ENCODE measurements around the gene KLK8. TPM values are rescaled to one million over a fixed set of nuclear protein-coding genes. Genes with fewer than 3 reads are reported as not detected.

Gene KLK8
- polyA plus RNA-seq, 3 donors = not detected

DNA sequence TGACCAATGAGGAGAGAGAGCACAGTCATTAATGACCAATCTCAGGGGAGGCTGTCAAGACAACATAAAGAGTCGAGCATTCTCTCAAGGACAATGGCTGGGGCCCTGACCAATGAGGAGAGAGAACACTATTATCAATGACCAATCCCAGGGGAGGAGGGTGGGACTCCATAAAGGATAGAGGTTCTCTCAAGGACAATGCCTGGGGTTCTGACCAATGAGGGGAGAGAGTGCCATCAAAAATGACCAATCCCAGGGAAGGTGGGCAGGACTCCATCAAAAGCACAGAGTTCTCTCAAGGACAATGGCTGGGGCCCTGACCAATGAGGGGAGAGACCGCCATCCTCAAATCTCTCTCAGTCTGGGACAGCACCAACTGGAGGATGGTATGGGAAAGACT is 28.3 kb upstream of the KLK8 start:
- no peak overlapping the region for H3K27ac ChIP-seq (ENCODE audit: low read depth in 1 of 2, low read length in 2 of 2)
- H3K27me3 ChIP-seq (ENCODE audit: control insufficient read depth in 2 of 2, insufficient read depth in 2 of 2, low read length in 2 of 2) = peaks cover 0 to 3% of the 10 kb centered on the region in 2 donors
- 100% methylated on average over 1 of the region's 2 CpGs for WGBS (ENCODE audit: insufficient coverage)
- TF ChIP-seq, protein P1, sequence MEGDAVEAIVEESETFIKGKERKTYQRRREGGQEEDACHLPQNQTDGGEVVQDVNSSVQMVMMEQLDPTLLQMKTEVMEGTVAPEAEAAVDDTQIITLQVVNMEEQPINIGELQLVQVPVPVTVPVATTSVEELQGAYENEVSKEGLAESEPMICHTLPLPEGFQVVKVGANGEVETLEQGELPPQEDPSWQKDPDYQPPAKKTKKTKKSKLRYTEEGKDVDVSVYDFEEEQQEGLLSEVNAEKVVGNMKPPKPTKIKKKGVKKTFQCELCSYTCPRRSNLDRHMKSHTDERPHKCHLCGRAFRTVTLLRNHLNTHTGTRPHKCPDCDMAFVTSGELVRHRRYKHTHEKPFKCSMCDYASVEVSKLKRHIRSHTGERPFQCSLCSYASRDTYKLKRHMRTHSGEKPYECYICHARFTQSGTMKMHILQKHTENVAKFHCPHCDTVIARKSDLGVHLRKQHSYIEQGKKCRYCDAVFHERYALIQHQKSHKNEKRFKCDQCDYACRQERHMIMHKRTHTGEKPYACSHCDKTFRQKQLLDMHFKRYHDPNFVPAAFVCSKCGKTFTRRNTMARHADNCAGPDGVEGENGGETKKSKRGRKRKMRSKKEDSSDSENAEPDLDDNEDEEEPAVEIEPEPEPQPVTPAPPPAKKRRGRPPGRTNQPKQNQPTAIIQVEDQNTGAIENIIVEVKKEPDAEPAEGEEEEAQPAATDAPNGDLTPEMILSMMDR (IDR thresholded peaks at IDR 0.05) = no peak
- intact Hi-C loops (cut with micrococcal nuclease) = no loop called here
- H3K79me2 ChIP-seq (ENCODE audit: insufficient read depth, low read length) = no peaks in the 10 kb centered on the region
- no peaks in the 10 kb centered on the region for H3K36me3 Mint-ChIP-seq
- peaks cover 0 to 5% (median 0%) of the 10 kb centered on the region in 7 donors for H3K9me3 Mint-ChIP-seq
- H2AFZ ChIP-seq (ENCODE audit: insufficient read depth, low read depth, low read length, poor library complexity, severe bottlenecking) = no peak overlapping the region
- H3K4me3 ChIP-seq (replicated peaks in 1 of 3; ENCODE audit: low read depth in 2 of 3, low read length in 3 of 3) = no peak overlapping the region
- H3K4me1 ChIP-seq (ENCODE audit: control insufficient read depth in 1 of 2, insufficient read depth in 2 of 2, low read length in 2 of 2) = no peaks in the 10 kb centered on the region
- H3K27ac Mint-ChIP-seq = peak overlapping the region in 1 of 7 donors; percentile 42
- H3K27me3 Mint-ChIP-seq (ENCODE audit: low read depth in 3 of 3) = peaks cover 17 to 30% (median 20%) of the 10 kb centered on the region in 3 donors
- H3K4me3 Mint-ChIP-seq = no peak overlapping the region
- H3K9me3 ChIP-seq (replicated peaks in 1 of 2; ENCODE audit: control insufficient read depth in 1 of 2, insufficient read depth in 1 of 2, low read length in 2 of 2) = no peaks in the 10 kb centered on the region
- H3K4me1 Mint-ChIP-seq = no peaks in the 10 kb centered on the region
- no peak for DNase-seq
- no peak overlapping the region for H3K4me2 ChIP-seq (replicated peaks; ENCODE audit: extremely low read depth, low read length, poor library complexity, severe bottlenecking)
- no peaks in the 10 kb centered on the region for H4K20me1 ChIP-seq (ENCODE audit: insufficient read depth, low read length)
- H3K36me3 ChIP-seq (replicated peaks in 1 of 2; ENCODE audit: control insufficient read depth in 1 of 2, insufficient read depth in 2 of 2, low read length in 2 of 2) = no peaks in the 10 kb centered on the region
- no peak overlapping the region for H3K9ac ChIP-seq (ENCODE audit: insufficient read depth, low read length, poor library complexity, severe bottlenecking)

DNA sequence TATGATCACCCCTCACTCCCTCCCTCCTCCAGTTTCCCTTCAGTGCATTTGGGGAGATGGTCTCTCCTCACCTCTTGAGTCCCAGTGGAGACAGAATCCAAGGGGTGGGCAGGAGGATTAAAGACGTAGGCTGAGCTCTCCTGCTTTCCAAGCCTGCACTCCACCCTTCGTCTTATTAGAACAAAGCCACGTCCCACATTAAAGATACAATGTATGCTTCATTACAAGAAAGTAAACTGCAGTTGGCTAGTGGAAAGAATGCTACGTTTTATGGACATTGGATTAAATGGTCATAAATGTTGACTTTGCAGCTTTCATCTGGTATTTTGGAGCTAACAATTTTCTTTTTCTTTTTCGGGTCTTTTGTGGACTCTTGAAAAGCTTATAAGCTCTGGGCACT is 26.5 kb upstream of the KLK8 start:
- H3K36me3 ChIP-seq (replicated peaks in 1 of 2; ENCODE audit: control insufficient read depth in 1 of 2, insufficient read depth in 2 of 2, low read length in 2 of 2) = no peaks in the 10 kb centered on the region
- no peak overlapping the region for H2AFZ ChIP-seq (ENCODE audit: insufficient read depth, low read depth, low read length, poor library complexity, severe bottlenecking)
- H3K9me3 Mint-ChIP-seq = peaks cover 0 to 5% (median 0%) of the 10 kb centered on the region in 7 donors
- intact Hi-C loops (cut with micrococcal nuclease) = no loop called here
- H3K27me3 ChIP-seq (ENCODE audit: control insufficient read depth in 2 of 2, insufficient read depth in 2 of 2, low read length in 2 of 2) = peaks cover 0 to 3% of the 10 kb centered on the region in 2 donors
- 83% methylated on average over 1 of the region's 5 CpGs for WGBS (ENCODE audit: insufficient coverage)
- no peak overlapping the region for H3K27ac ChIP-seq (ENCODE audit: low read depth in 1 of 2, low read length in 2 of 2)
- H3K4me1 ChIP-seq (ENCODE audit: control insufficient read depth in 1 of 2, insufficient read depth in 2 of 2, low read length in 2 of 2) = no peaks in the 10 kb centered on the region
- no peaks in the 10 kb centered on the region for H3K4me1 Mint-ChIP-seq
- H3K27ac Mint-ChIP-seq = no peak overlapping the region
- H3K27me3 Mint-ChIP-seq (ENCODE audit: low read depth in 3 of 3) = peaks cover 15 to 39% (median 20%) of the 10 kb centered on the region in 3 donors
- no peak for DNase-seq
- no peak overlapping the region for H3K4me2 ChIP-seq (replicated peaks; ENCODE audit: extremely low read depth, low read length, poor library complexity, severe bottlenecking)
- H3K4me3 Mint-ChIP-seq = no peak overlapping the region
- TF ChIP-seq, protein P1 (IDR thresholded peaks at IDR 0.05) = no peak
- no peaks in the 10 kb centered on the region for H4K20me1 ChIP-seq (ENCODE audit: insufficient read depth, low read length)
- H3K36me3 Mint-ChIP-seq = no peaks in the 10 kb centered on the region
- no peaks in the 10 kb centered on the region for H3K79me2 ChIP-seq (ENCODE audit: insufficient read depth, low read length)
- H3K9me3 ChIP-seq (replicated peaks in 1 of 2; ENCODE audit: control insufficient read depth in 1 of 2, insufficient read depth in 1 of 2, low read length in 2 of 2) = no peaks in the 10 kb centered on the region
- no peak overlapping the region for H3K4me3 ChIP-seq (replicated peaks in 1 of 3; ENCODE audit: low read depth in 2 of 3, low read length in 3 of 3)
- no peak overlapping the region for H3K9ac ChIP-seq (ENCODE audit: insufficient read depth, low read length, poor library complexity, severe bottlenecking)
